Measurements from ENCODE around the gene ZNF385D. TPM values are rescaled to one million over a fixed set of nuclear protein-coding genes. Genes with fewer than 3 reads are reported as not detected.

ZNF385D gene
- total and polyA plus RNA-seq, 4 donors, result 0.08 to 0.50 (median 0.09) TPM

DNA sequence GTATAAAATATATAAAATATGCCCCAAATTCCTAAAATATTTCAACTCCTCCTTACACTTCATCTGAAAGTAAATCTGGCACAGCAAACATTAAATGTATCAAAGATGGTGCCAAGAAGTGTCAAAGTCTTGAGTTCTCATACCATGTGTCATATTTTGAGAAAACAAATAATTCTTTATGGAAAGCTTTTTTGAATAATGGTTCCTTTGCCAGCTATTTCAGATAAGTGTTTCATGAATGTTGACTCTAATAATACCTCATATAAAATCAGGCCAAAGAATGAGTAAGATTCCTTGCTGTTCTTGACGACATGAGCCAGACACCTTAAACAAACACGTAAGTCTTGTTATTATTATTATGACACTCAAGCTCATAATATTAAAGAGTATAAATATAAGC lies 30.3 kb upstream of the ZNF385D start:
- H3K27ac ChIP-seq (ENCODE audit: low read depth in 1 of 2, low read length in 2 of 2), result no peak overlapping the region
- H3K4me1 ChIP-seq (ENCODE audit: control insufficient read depth in 4 of 4, insufficient read depth in 4 of 4, low read length in 3 of 4), result no peaks in the 10 kb centered on the region
- H3K9ac ChIP-seq (ENCODE audit: low read depth in 1 of 2, low read length in 2 of 2), result no peak overlapping the region
- no peaks in the 10 kb centered on the region for H3K36me3 ChIP-seq (ENCODE audit: control insufficient read depth in 4 of 4, insufficient read depth in 3 of 4, low read depth in 1 of 4, low read length in 3 of 4)
- TF ChIP-seq JUND (IDR thresholded peaks at IDR 0.05), result no peak
- no peak for TF ChIP-seq YY1 (IDR thresholded peaks at IDR 0.05)
- TF ChIP-seq, protein P1, sequence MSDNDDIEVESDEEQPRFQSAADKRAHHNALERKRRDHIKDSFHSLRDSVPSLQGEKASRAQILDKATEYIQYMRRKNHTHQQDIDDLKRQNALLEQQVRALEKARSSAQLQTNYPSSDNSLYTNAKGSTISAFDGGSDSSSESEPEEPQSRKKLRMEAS (IDR thresholded peaks at IDR 0.05), result no peak
- TF ChIP-seq, protein P2, sequence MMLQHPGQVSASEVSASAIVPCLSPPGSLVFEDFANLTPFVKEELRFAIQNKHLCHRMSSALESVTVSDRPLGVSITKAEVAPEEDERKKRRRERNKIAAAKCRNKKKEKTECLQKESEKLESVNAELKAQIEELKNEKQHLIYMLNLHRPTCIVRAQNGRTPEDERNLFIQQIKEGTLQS (IDR thresholded peaks at IDR 0.05), result no peak
- no peak for TF ChIP-seq NR2F2 (IDR thresholded peaks at IDR 0.05)
- TF ChIP-seq RXRA (IDR thresholded peaks at IDR 0.05), result no peak
- TF ChIP-seq, protein P3, sequence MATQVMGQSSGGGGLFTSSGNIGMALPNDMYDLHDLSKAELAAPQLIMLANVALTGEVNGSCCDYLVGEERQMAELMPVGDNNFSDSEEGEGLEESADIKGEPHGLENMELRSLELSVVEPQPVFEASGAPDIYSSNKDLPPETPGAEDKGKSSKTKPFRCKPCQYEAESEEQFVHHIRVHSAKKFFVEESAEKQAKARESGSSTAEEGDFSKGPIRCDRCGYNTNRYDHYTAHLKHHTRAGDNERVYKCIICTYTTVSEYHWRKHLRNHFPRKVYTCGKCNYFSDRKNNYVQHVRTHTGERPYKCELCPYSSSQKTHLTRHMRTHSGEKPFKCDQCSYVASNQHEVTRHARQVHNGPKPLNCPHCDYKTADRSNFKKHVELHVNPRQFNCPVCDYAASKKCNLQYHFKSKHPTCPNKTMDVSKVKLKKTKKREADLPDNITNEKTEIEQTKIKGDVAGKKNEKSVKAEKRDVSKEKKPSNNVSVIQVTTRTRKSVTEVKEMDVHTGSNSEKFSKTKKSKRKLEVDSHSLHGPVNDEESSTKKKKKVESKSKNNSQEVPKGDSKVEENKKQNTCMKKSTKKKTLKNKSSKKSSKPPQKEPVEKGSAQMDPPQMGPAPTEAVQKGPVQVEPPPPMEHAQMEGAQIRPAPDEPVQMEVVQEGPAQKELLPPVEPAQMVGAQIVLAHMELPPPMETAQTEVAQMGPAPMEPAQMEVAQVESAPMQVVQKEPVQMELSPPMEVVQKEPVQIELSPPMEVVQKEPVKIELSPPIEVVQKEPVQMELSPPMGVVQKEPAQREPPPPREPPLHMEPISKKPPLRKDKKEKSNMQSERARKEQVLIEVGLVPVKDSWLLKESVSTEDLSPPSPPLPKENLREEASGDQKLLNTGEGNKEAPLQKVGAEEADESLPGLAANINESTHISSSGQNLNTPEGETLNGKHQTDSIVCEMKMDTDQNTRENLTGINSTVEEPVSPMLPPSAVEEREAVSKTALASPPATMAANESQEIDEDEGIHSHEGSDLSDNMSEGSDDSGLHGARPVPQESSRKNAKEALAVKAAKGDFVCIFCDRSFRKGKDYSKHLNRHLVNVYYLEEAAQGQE (IDR thresholded peaks at IDR 0.05), result no peak
- TF ChIP-seq TAF1 (conservative IDR thresholded peaks at IDR 0.05), result no peak
- no peak for TF ChIP-seq HNF4A (conservative IDR thresholded peaks at IDR 0.05)
- TF ChIP-seq RAD21 (IDR thresholded peaks at IDR 0.05), result no peak
- no peak for TF ChIP-seq EGR1 (IDR thresholded peaks at IDR 0.05; ENCODE audit: low read depth in 2 of 2)
- TF ChIP-seq HNF4G (IDR thresholded peaks at IDR 0.05), result no peak
- no peaks in the 10 kb centered on the region for H3K27me3 ChIP-seq (ENCODE audit: control insufficient read depth in 4 of 4, insufficient read depth in 4 of 4, low read length in 3 of 4)
- H3K9me3 ChIP-seq (ENCODE audit: control insufficient read depth in 4 of 4, low read length in 3 of 4), result no peaks in the 10 kb centered on the region
- no peak overlapping the region for H3K4me3 ChIP-seq (ENCODE audit: low read depth in 1 of 3, low read length in 3 of 3)
- WGBS, result 85% methylated on average over 2 of the region's 2 CpGs
- no peak for DNase-seq (ENCODE audit: low spot score)

DNA sequence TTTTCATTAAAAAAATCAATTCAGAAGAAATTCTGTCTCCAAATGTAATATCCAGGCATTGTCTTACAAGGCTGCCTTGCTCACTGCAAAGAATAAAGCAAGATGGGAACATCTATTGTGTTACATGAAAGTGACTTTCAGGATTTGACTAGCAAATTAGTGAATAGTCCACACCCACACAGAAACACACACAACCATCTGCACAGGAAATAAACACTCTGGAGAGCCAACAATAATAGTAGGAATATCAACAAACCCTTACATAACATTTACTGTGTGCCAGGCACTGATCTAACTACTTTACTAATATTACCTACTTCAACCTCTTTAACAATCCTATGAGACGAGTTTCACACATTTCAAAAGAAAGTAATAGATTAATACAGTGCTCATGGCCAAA lies 28.9 kb upstream of the ZNF385D start:
- no peaks in the 10 kb centered on the region for H3K4me1 ChIP-seq (ENCODE audit: control insufficient read depth in 4 of 4, insufficient read depth in 4 of 4, low read length in 3 of 4)
- no peaks in the 10 kb centered on the region for H3K36me3 ChIP-seq (ENCODE audit: control insufficient read depth in 4 of 4, insufficient read depth in 3 of 4, low read depth in 1 of 4, low read length in 3 of 4)
- H3K4me3 ChIP-seq (ENCODE audit: low read depth in 1 of 3, low read length in 3 of 3), result no peak overlapping the region
- DNase-seq (ENCODE audit: low spot score), result no peak
- WGBS, result 72% methylated on average over 1 of the region's 1 CpG
- H3K27ac ChIP-seq (ENCODE audit: low read depth in 1 of 2, low read length in 2 of 2), result no peak overlapping the region
- TF ChIP-seq TAF1 (conservative IDR thresholded peaks at IDR 0.05), result no peak
- no peak overlapping the region for H3K9ac ChIP-seq (ENCODE audit: low read depth in 1 of 2, low read length in 2 of 2)
- H3K27me3 ChIP-seq (ENCODE audit: control insufficient read depth in 4 of 4, insufficient read depth in 4 of 4, low read length in 3 of 4), result no peaks in the 10 kb centered on the region
- H3K9me3 ChIP-seq (ENCODE audit: control insufficient read depth in 4 of 4, low read length in 3 of 4), result no peaks in the 10 kb centered on the region

DNA sequence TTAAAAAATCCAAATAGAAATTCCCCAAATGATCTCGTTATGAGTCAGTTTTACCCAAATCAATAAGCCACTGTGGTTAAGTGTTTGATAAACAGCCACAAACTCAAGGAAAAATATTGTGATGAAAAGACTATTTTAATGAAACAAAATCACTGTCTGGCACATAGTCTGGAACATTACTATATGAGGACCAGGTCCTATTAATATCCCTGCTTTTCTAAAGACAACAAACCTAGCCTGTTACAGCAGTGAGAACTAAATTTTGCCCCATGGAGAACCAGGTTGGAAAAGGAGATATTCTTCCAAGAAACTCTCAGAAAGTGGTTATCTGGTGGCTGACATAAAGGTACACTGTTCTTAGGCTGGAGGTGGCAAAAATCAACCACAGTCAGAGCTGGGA lies 27.7 kb upstream of the ZNF385D start:
- H3K36me3 ChIP-seq (ENCODE audit: control insufficient read depth in 4 of 4, insufficient read depth in 3 of 4, low read depth in 1 of 4, low read length in 3 of 4), result no peaks in the 10 kb centered on the region

More for the DNA sequence above, 27.7 kb upstream of the ZNF385D start:
- H3K9me3 ChIP-seq (ENCODE audit: control insufficient read depth in 4 of 4, low read length in 3 of 4), result no peaks in the 10 kb centered on the region
- DNase-seq (ENCODE audit: low spot score), result no peak
- TF ChIP-seq JUND (IDR thresholded peaks at IDR 0.05) (no peak), FOXA1 (IDR thresholded peaks at IDR 0.05) (no peak), YY1 (IDR thresholded peaks at IDR 0.05) (no peak), EGR1 (IDR thresholded peaks at IDR 0.05; ENCODE audit: low read depth in 2 of 2) (no peak), GABPA (IDR thresholded peaks at IDR 0.05 in 1 of 2, conservative IDR thresholded peaks at IDR 0.05 in 1 of 2) (no peak), TAF1 (conservative IDR thresholded peaks at IDR 0.05) (no peak), NR2F2 (IDR thresholded peaks at IDR 0.05) (no peak), RAD21 (IDR thresholded peaks at IDR 0.05) (no peak), FOXA2 (IDR thresholded peaks at IDR 0.05) (no peak)
- TF ChIP-seq, protein P4, sequence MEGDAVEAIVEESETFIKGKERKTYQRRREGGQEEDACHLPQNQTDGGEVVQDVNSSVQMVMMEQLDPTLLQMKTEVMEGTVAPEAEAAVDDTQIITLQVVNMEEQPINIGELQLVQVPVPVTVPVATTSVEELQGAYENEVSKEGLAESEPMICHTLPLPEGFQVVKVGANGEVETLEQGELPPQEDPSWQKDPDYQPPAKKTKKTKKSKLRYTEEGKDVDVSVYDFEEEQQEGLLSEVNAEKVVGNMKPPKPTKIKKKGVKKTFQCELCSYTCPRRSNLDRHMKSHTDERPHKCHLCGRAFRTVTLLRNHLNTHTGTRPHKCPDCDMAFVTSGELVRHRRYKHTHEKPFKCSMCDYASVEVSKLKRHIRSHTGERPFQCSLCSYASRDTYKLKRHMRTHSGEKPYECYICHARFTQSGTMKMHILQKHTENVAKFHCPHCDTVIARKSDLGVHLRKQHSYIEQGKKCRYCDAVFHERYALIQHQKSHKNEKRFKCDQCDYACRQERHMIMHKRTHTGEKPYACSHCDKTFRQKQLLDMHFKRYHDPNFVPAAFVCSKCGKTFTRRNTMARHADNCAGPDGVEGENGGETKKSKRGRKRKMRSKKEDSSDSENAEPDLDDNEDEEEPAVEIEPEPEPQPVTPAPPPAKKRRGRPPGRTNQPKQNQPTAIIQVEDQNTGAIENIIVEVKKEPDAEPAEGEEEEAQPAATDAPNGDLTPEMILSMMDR (IDR thresholded peaks at IDR 0.05; ENCODE audit: low read depth, low read length, missing input control), result no peak
- TF ChIP-seq, protein P3 (IDR thresholded peaks at IDR 0.05), result no peak
- TF ChIP-seq, protein P1 (IDR thresholded peaks at IDR 0.05), result no peak
- 75% methylated on average over 1 of the region's 1 CpG for WGBS
- no peaks in the 10 kb centered on the region for H3K27me3 ChIP-seq (ENCODE audit: control insufficient read depth in 4 of 4, insufficient read depth in 4 of 4, low read length in 3 of 4)
- no peaks in the 10 kb centered on the region for H3K4me1 ChIP-seq (ENCODE audit: control insufficient read depth in 4 of 4, insufficient read depth in 4 of 4, low read length in 3 of 4)
- H3K27ac ChIP-seq (ENCODE audit: low read depth in 1 of 2, low read length in 2 of 2), result no peak overlapping the region
- H3K9ac ChIP-seq (ENCODE audit: low read depth in 1 of 2, low read length in 2 of 2), result no peak overlapping the region
- H3K4me3 ChIP-seq (ENCODE audit: low read depth in 1 of 3, low read length in 3 of 3), result no peak overlapping the region

Data from liver (tissue), 9 donors.